ENCODE measurements around the gene ACTL8. TPM values are rescaled to one million over a fixed set of nuclear protein-coding genes. Genes with fewer than 3 reads are reported as not detected.

The ACTL8 gene
- total and polyA plus RNA-seq, 12 donors: not detected

DNA sequence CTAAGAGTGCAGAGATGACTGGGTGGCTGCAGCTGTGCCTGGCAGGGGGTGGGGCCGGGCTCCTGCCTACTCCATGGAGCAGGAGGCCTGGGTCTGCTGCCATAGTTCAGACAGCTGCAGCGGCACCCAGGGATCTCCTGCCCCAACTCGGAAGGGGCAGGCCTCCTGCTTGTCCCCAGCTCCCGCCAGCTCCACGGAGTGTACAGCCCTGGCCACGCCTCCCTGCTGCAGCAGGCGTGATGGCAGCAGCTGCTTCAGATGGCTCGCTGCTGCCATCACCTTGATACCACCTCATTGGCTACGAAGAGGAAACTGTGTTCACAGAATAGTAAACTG lies 35.9 kb downstream of the ACTL8 start:
- intact Hi-C loops (cut with DNase I): no loop called here
- Histone ChIP-seq H3K36me3 (replicated peaks in 1 of 2) (no peaks in the 10 kb centered on the region), H3K27ac (no peak overlapping the region), H3K27me3 (peaks cover 20% of the 10 kb centered on the region), H3K4me1 (replicated peaks in 1 of 2) (no peaks in the 10 kb centered on the region), H3K4me3 (no peak overlapping the region), H3K9me3 (replicated peaks in 1 of 3) (no peaks in the 10 kb centered on the region)
- no peak for DNase-seq
- no peak for TF ChIP-seq CTCF (IDR thresholded peaks at IDR 0.05)
- no peak for TF ChIP-seq POLR2A (IDR thresholded peaks at IDR 0.05)
- 65 to 92% (median 67%) methylated on average over 2 to 9 of the region's 9 CpGs for WGBS, 4 donors

DNA sequence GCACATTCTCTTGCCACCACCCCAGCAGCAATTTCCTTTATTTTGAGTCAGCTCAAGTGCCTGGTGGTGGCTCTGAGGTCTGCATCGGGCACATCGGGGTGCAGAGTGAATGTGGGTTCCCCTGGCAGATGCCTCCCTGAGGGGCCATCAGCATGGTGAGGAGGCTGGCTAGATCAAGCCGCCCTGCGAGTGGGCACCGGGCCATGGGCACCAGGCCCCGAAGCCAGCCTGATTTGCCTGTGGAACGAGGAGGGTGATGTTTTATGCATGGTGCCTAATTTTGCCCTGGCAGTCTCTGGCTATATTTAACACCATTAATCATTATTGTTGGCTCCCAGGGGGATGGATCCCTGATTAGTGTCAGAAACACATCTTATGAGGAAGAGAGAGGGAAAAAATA lies 36.3 kb downstream of the ACTL8 start:
- H3K4me3 ChIP-seq: no peak overlapping the region
- no peaks in the 10 kb centered on the region for H3K36me3 ChIP-seq (replicated peaks in 1 of 2)
- H3K27me3 ChIP-seq: peaks cover 21% of the 10 kb centered on the region
- WGBS, 4 donors: 69 to 90% (median 89%) methylated on average over 5 to 7 of the region's 7 CpGs
- no peak for DNase-seq
- H3K9me3 ChIP-seq (replicated peaks in 1 of 3): no peaks in the 10 kb centered on the region
- no peak for TF ChIP-seq POLR2A (IDR thresholded peaks at IDR 0.05)
- no peak for TF ChIP-seq CTCF (IDR thresholded peaks at IDR 0.05)
- no peaks in the 10 kb centered on the region for H3K4me1 ChIP-seq (replicated peaks in 1 of 2)
- H3K27ac ChIP-seq: no peak overlapping the region
- intact Hi-C loops (cut with DNase I): no loop called here

GRCh38 chr1:17792421-17792820 lies 37.3 kb downstream of the ACTL8 start:
- Histone ChIP-seq H3K36me3 (replicated peaks in 1 of 2) (no peaks in the 10 kb centered on the region), H3K9me3 (replicated peaks in 1 of 3) (no peaks in the 10 kb centered on the region), H3K4me3 (no peak overlapping the region), H3K27me3 (peaks cover 24% of the 10 kb centered on the region), H3K27ac (no peak overlapping the region), H3K4me1 (replicated peaks in 1 of 2) (no peaks in the 10 kb centered on the region)
- TF ChIP-seq CTCF (IDR thresholded peaks at IDR 0.05): no peak
- no peak for TF ChIP-seq POLR2A (IDR thresholded peaks at IDR 0.05)
- intact Hi-C loops (cut with DNase I): no loop called here
- no peak for DNase-seq
- 69 to 74% (median 70%) methylated on average over 6 of the region's 6 CpGs for WGBS, 4 donors

DNA sequence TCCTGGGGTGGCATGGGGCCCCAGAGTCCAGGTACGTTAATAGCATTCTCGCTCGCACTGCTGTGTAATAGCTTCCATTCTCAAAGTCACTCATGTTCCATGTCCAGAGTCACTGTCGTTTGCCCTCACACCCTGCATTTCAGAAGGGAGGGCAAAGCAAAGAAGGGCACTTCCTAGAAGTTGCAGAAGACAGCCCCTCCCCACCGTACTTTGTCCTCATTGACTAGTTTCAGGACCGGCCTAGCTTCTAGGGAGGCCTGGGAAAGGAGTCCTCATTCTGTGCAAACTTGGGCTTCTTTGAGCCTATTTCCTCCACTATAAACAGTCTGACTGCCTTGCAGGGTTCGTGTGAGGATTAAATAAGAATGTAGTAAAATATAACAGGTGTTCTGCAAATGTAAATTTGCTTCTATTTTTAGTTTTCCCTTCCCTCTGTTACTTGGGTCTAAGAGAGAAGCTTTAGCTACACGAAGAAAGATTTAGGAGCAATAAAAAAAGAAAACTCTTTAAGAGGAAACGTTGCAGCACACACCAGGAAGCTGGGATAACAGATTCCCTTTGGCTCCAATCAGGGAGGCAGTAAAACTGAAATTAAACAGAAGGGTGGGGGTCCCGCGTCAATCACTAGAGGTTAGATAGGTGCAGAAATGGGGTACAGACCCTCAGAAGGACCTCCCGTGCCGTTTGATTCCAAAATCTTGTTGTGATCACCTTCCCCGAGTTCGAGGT lies 40.1 kb downstream of the ACTL8 start:
- Histone ChIP-seq H3K4me1 (replicated peaks in 1 of 2) (no peaks in the 10 kb centered on the region), H3K4me3 (no peak overlapping the region), H3K27me3 (peaks cover 24% of the 10 kb centered on the region), H3K36me3 (replicated peaks in 1 of 2) (no peaks in the 10 kb centered on the region), H3K9me3 (replicated peaks in 1 of 3) (no peaks in the 10 kb centered on the region), H3K27ac (no peak overlapping the region)
- no peak for DNase-seq
- TF ChIP-seq POLR2A (IDR thresholded peaks at IDR 0.05): no peak
- no peak for TF ChIP-seq CTCF (IDR thresholded peaks at IDR 0.05)
- intact Hi-C loops (cut with DNase I): no loop called here
- 56 to 63% (median 58%) methylated on average over 15 of the region's 15 CpGs for WGBS, 4 donors
